Coronary artery (tissue), 2 donors: ENCODE results near the gene CRIP2.

Source experiments
- DNase-seq: peaks from one replicate; pipeline ENCODE4 v3.0.0-alpha.2; 2017; ENCODE audit warnings: low spot score
- H3K27ac ChIP-seq, 2 donors: fragments of 200-600 bp; sonication (generic); one replicate each; pipeline ENCODE4 v1.5.1; 2016 to 2019
- H3K4me3 ChIP-seq: fragments of 200-600 bp; sonication (generic); 2 replicates; pipeline ENCODE4 v1.5.1; 2016; ENCODE audit warnings: mild to moderate bottlenecking, moderate library complexity
- CTCF ChIP-seq: fragments of 200-600 bp; sonication (generic); IDR thresholded peaks from one replicate; pipeline ENCODE4 v1.5.1; 2019; ENCODE audit warnings: antibody characterized with exemption

The CRIP2 gene

GRCh38 chr14:105502446-105503295 is 28.1 kb downstream of the CRIP2 start:
- H3K4me3 ChIP-seq: no peak overlapping the region
- no peak overlapping the region for H3K27ac ChIP-seq
- no peak for TF ChIP-seq CTCF
- peak; percentile 72 for DNase-seq

GRCh38 chr14:105503296-105503640 is 28.6 kb downstream of the CRIP2 start:
- Histone ChIP-seq H3K27ac (no peak overlapping the region), H3K4me3 (no peak overlapping the region)
- DNase-seq: peak; percentile 69
- no peak for TF ChIP-seq CTCF

GRCh38 chr14:105503935-105504692 is 29.5 kb downstream of the CRIP2 start:
- DNase-seq: peak; percentile 57
- no peak for TF ChIP-seq CTCF
- H3K27ac ChIP-seq: no peak overlapping the region
- H3K4me3 ChIP-seq: no peak overlapping the region

- Histone ChIP-seq H3K27ac (no peak overlapping the region), H3K4me3 (no peak overlapping the region)
- peak; percentile 63 for DNase-seq
- no peak for TF ChIP-seq CTCF
These were observed 30.5 kb downstream of the CRIP2 start for GRCh38 chr14:105505101-105505500.

GRCh38 chr14:105507247-105507646 is 32.6 kb downstream of the CRIP2 start:
- no peak overlapping the region for H3K27ac ChIP-seq
- DNase-seq: peak; percentile 62
- no peak overlapping the region for H3K4me3 ChIP-seq
- no peak for TF ChIP-seq CTCF

- no peak for TF ChIP-seq CTCF
- H3K27ac ChIP-seq: no peak overlapping the region
- H3K4me3 ChIP-seq: no peak overlapping the region
- DNase-seq: peak; percentile 71
These were observed 33.4 kb downstream of the CRIP2 start for GRCh38 chr14:105508069-105508468.

- Histone ChIP-seq H3K4me3 (no peak overlapping the region), H3K27ac (no peak overlapping the region)
- TF ChIP-seq CTCF: no peak
- DNase-seq: peak; percentile 38
These were observed 34.0 kb downstream of the CRIP2 start for GRCh38 chr14:105508601-105509000.
